ENCODE measurements around the gene MYBPHL. TPM values are rescaled to one million over a fixed set of nuclear protein-coding genes. Genes with fewer than 3 reads are reported as not detected.

The MYBPHL gene
- total and polyA plus RNA-seq, 5 donors from 2014 or later: not detected

DNA sequence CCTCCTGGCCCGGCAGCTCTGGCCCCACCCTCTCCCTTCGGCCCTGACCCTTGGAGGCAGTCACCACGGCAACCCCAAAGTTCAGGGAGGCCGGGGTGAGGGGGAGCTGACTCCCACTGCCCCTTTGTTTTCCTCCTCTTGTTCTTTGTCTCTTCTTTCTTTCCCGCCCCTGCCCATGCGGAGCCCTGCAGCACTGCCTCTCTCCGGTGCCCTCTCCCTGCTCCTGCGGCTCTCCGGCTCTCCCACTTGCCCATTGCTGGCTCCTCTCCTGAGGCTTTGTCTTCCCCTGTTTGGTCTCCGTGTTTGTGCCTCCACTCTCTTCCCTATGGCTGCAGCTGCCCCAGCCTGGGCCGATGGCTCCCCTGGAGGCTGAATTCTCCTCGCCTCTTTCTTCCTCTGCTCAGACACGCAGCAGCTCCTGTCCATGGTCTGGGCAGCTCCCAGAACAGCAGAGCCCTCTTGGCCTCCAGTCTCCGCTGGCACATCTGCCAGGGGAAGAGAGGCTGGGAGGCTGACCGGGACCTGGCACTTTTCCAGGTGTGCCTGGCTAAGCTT is 51.6 kb downstream of the MYBPHL start:
- H3K4me1 Mint-ChIP-seq: peaks cover 0 to 17% (median 1%) of the 10 kb centered on the region in 4 donors
- no peaks in the 10 kb centered on the region for H3K9me3 Mint-ChIP-seq
- H3K36me3 Mint-ChIP-seq: no peaks in the 10 kb centered on the region
- H3K4me1 ChIP-seq (ENCODE audit: control insufficient read depth, insufficient read depth, low read length, poor library complexity, severe bottlenecking): peaks cover 4% of the 10 kb centered on the region
- no peak overlapping the region for H3K27ac ChIP-seq (ENCODE audit: insufficient read depth, low read length, poor library complexity, severe bottlenecking)
- H3K27ac Mint-ChIP-seq: no peak overlapping the region
- H3K9me3 ChIP-seq (ENCODE audit: control insufficient read depth in 2 of 2, low read length in 2 of 2): no peaks in the 10 kb centered on the region
- H3K36me3 ChIP-seq (ENCODE audit: control insufficient read depth, insufficient read depth, low read length): no peaks in the 10 kb centered on the region
- ATAC-seq (ENCODE audit: low read depth in 2 of 2): no peak
- no peak overlapping the region for H3K4me3 ChIP-seq (ENCODE audit: low read depth, low read length)
- H3K27me3 Mint-ChIP-seq: peaks cover 15% of the 10 kb centered on the region
- H3K27me3 ChIP-seq (ENCODE audit: control insufficient read depth, insufficient read depth, low read length): peaks cover 2% of the 10 kb centered on the region
- no peak for DNase-seq
- no peak overlapping the region for H3K4me3 Mint-ChIP-seq

DNA sequence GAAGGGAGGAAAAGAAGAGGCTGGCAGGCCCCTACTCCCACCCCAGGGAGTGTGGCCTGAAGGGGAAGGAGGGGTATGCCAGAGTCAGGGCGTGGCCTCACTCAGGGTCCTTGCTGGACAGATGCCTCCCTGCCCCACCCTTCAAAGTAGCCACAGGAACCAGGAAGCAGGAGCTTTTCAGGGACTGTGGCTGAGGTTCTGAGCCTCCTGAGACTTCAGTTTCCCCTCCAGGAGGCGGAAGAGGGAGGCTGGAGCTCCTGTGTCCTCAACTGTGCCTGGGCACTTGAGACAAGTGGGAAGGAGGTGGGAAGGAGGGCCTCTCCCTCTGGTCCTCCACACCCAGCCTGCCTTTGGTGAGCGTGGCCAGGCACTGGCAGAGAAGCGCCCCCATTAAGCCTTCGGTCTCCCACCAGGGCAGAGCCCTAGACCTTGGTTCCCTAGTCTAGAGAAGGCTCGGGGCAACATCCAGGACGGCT is 52.2 kb downstream of the MYBPHL start:
- Histone ChIP-seq H3K36me3 (ENCODE audit: control insufficient read depth, insufficient read depth, low read length) (no peaks in the 10 kb centered on the region), H3K27ac (ENCODE audit: insufficient read depth, low read length, poor library complexity, severe bottlenecking) (no peak overlapping the region)
- peaks cover 16% of the 10 kb centered on the region for H3K27me3 Mint-ChIP-seq

DNA sequence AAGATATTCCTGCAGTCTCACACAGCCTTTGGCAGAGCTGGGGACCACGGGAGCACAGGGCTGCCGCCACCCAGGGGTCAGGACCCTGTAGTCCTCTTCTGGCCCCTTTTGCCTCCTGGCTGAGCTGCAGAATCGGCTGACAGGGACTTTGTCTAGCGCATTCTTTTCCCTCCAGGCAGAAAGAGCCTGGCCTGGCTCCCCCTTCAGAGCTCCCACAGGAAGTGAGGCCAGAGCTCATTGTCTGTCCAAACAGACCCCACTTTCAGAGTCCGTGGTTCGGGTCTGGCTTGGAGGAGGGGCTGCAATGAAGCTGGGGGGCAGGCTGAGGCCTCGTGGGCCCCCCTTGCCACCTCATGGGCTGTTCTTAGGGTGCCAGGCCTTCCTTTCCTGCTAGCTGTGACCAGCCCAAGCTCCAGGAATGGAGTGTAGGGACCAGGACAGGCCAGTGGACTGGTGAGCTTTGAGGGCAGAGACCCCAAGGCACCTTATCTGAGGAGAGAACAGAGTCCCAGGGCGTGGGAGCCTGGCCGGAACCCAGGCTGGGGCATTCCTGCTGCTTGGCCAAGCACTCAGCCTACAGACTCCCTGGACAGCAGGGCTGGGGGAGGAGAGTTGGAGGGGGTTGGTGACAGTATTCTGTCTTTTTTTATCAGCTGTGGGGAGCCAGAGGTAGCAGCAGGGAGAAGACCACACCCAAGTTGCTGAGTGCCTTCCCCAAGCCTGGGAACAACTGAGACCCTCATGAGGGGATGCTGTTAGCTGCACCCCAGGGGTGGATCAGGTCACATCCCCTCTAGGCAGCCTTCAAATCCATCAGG is 52.8 kb downstream of the MYBPHL start:
- H3K36me3 ChIP-seq (ENCODE audit: control insufficient read depth, insufficient read depth, low read length): no peaks in the 10 kb centered on the region
- peaks cover 11% of the 10 kb centered on the region for H3K4me1 ChIP-seq (ENCODE audit: control insufficient read depth, insufficient read depth, low read length, poor library complexity, severe bottlenecking)
- no peaks in the 10 kb centered on the region for H3K9me3 ChIP-seq (ENCODE audit: control insufficient read depth in 2 of 2, low read length in 2 of 2)
- no peak for DNase-seq
- H3K36me3 Mint-ChIP-seq: no peaks in the 10 kb centered on the region
- H3K27ac ChIP-seq (ENCODE audit: insufficient read depth, low read length, poor library complexity, severe bottlenecking): no peak overlapping the region
- H3K9me3 Mint-ChIP-seq: no peaks in the 10 kb centered on the region
- no peak overlapping the region for H3K4me3 Mint-ChIP-seq
- H3K4me1 Mint-ChIP-seq: peaks cover 0 to 20% (median 3%) of the 10 kb centered on the region in 4 donors
- no peak for ATAC-seq (ENCODE audit: low read depth in 2 of 2)
- H3K27ac Mint-ChIP-seq: peak overlapping the region in 1 of 3 donors; percentile 67
- H3K27me3 ChIP-seq (ENCODE audit: control insufficient read depth, insufficient read depth, low read length): peaks cover 2% of the 10 kb centered on the region
- H3K4me3 ChIP-seq (ENCODE audit: low read depth, low read length): no peak overlapping the region
- H3K27me3 Mint-ChIP-seq: peaks cover 20% of the 10 kb centered on the region

More for the DNA sequence above, 52.2 kb downstream of the MYBPHL start:
- no peak for DNase-seq
- Histone ChIP-seq H3K4me1 (ENCODE audit: control insufficient read depth, insufficient read depth, low read length, poor library complexity, severe bottlenecking) (peaks cover 8% of the 10 kb centered on the region), H3K27me3 (ENCODE audit: control insufficient read depth, insufficient read depth, low read length) (peaks cover 2% of the 10 kb centered on the region), H3K9me3 (ENCODE audit: control insufficient read depth in 2 of 2, low read length in 2 of 2) (no peaks in the 10 kb centered on the region), H3K4me3 (ENCODE audit: low read depth, low read length) (no peak overlapping the region)
- Mint-ChIP-seq H3K36me3 (no peaks in the 10 kb centered on the region), H3K27ac (no peak overlapping the region), H3K9me3 (no peaks in the 10 kb centered on the region), H3K4me1 (peaks cover 0 to 17% (median 1%) of the 10 kb centered on the region in 4 donors), H3K4me3 (no peak overlapping the region)
- ATAC-seq (ENCODE audit: low read depth in 2 of 2): no peak

DNA sequence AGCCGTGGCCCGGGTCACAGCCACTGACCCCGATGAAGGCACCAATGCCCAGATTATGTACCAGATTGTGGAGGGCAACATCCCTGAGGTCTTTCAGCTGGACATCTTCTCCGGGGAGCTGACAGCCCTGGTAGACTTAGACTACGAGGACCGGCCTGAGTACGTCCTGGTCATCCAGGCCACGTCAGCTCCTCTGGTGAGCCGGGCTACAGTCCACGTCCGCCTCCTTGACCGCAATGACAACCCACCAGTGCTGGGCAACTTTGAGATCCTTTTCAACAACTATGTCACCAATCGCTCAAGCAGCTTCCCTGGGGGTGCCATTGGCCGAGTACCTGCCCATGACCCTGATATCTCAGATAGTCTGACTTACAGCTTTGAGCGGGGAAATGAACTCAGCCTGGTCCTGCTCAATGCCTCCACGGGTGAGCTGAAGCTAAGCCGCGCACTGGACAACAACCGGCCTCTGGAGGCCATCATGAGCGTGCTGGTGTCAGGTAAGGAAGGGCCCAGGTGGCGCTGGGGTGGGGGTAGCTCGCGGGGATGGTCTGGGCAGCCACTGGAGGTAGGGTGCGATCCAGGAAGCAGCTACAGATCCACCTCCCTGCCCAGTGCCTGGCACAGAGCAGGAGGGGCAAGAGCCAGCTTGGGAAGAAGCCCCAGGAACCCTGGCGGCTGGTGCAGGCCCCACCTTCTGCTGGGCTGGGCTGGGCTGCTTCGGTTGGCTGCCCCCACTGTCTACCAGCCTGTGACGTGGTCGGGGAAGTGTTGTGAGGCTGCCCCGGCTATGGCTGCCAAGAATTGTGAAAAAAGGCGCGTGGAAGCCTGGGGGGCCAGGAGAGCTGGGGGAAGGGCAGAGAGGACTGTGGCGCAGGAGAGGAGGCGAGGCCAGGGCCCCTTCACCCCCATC is 53.7 kb downstream of the MYBPHL start:
- H3K27ac ChIP-seq (ENCODE audit: insufficient read depth, low read length, poor library complexity, severe bottlenecking): no peak overlapping the region
- Mint-ChIP-seq H3K27ac (no peak overlapping the region), H3K4me1 (peaks cover 0 to 21% (median 4%) of the 10 kb centered on the region in 4 donors), H3K27me3 (peaks cover 21% of the 10 kb centered on the region), H3K36me3 (no peaks in the 10 kb centered on the region), H3K9me3 (no peaks in the 10 kb centered on the region), H3K4me3 (peak overlapping the region in 1 of 4 donors; percentile 58)
- DNase-seq (no peak), ATAC-seq (ENCODE audit: low read depth in 2 of 2) (no peak)
- H3K36me3 ChIP-seq (ENCODE audit: control insufficient read depth, insufficient read depth, low read length): no peaks in the 10 kb centered on the region
- peaks cover 13% of the 10 kb centered on the region for H3K4me1 ChIP-seq (ENCODE audit: control insufficient read depth, insufficient read depth, low read length, poor library complexity, severe bottlenecking)
- H3K9me3 ChIP-seq (ENCODE audit: control insufficient read depth in 2 of 2, low read length in 2 of 2): no peaks in the 10 kb centered on the region
- H3K4me3 ChIP-seq (ENCODE audit: low read depth, low read length): no peak overlapping the region
- peaks cover 2% of the 10 kb centered on the region for H3K27me3 ChIP-seq (ENCODE audit: control insufficient read depth, insufficient read depth, low read length)

DNA sequence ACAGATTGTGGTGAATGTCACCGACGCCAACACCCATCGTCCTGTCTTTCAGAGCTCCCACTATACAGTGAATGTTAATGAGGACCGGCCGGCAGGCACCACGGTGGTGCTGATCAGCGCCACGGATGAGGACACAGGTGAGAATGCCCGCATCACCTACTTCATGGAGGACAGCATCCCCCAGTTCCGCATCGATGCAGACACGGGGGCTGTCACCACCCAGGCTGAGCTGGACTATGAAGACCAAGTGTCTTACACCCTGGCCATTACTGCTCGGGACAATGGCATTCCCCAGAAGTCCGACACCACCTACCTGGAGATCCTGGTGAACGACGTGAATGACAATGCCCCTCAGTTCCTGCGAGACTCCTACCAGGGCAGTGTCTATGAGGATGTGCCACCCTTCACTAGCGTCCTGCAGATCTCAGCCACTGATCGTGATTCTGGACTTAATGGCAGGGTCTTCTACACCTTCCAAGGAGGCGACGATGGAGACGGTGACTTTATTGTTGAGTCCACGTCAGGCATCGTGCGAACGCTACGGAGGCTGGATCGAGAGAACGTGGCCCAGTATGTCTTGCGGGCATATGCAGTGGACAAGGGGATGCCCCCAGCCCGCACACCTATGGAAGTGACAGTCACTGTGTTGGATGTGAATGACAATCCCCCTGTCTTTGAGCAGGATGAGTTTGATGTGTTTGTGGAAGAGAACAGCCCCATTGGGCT is 54.5 kb downstream of the MYBPHL start:
- no peak overlapping the region for H3K27ac Mint-ChIP-seq
- H3K4me3 Mint-ChIP-seq: peak overlapping the region in 2 of 4 donors; percentile 15 to 84
- peaks cover 13% of the 10 kb centered on the region for H3K4me1 ChIP-seq (ENCODE audit: control insufficient read depth, insufficient read depth, low read length, poor library complexity, severe bottlenecking)
- no peaks in the 10 kb centered on the region for H3K36me3 ChIP-seq (ENCODE audit: control insufficient read depth, insufficient read depth, low read length)
- H3K36me3 Mint-ChIP-seq: no peaks in the 10 kb centered on the region
- H3K27me3 ChIP-seq (ENCODE audit: control insufficient read depth, insufficient read depth, low read length): peaks cover 2% of the 10 kb centered on the region
- no peaks in the 10 kb centered on the region for H3K9me3 Mint-ChIP-seq
- H3K27me3 Mint-ChIP-seq: peaks cover 21% of the 10 kb centered on the region
- peaks cover 0 to 21% (median 4%) of the 10 kb centered on the region in 4 donors for H3K4me1 Mint-ChIP-seq
- H3K27ac ChIP-seq (ENCODE audit: insufficient read depth, low read length, poor library complexity, severe bottlenecking): no peak overlapping the region
- H3K4me3 ChIP-seq (ENCODE audit: low read depth, low read length): no peak overlapping the region
- DNase-seq (no peak), ATAC-seq (ENCODE audit: low read depth in 2 of 2) (no peak)
- no peaks in the 10 kb centered on the region for H3K9me3 ChIP-seq (ENCODE audit: control insufficient read depth in 2 of 2, low read length in 2 of 2)

DNA sequence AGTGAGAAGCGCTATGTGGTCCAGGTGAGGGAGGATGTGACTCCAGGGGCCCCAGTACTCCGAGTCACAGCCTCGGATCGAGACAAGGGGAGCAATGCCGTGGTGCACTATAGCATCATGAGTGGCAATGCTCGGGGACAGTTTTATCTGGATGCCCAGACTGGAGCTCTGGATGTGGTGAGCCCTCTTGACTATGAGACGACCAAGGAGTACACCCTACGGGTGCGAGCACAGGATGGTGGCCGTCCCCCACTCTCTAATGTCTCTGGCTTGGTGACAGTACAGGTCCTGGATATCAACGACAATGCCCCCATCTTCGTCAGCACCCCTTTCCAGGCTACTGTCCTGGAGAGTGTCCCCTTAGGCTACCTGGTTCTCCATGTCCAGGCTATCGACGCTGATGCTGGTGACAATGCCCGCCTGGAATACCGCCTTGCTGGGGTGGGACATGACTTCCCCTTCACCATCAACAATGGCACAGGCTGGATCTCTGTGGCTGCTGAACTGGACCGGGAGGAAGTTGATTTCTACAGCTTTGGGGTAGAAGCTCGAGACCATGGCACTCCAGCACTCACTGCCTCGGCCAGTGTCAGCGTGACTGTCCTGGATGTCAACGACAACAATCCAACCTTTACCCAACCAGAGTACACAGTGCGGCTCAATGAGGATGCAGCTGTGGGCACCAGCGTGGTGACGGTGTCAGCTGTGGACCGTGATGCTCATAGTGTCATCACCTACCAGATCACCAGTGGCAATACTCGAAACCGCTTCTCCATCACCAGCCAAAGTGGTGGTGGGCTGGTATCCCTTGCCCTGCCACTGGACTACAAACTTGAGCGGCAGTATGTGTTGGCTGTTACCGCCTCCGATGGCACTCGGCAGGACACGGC is 55.3 kb downstream of the MYBPHL start:
- H3K36me3 Mint-ChIP-seq: no peaks in the 10 kb centered on the region
- Histone ChIP-seq H3K27ac (ENCODE audit: insufficient read depth, low read length, poor library complexity, severe bottlenecking) (no peak overlapping the region), H3K4me1 (ENCODE audit: control insufficient read depth, insufficient read depth, low read length, poor library complexity, severe bottlenecking) (peaks cover 13% of the 10 kb centered on the region), H3K36me3 (ENCODE audit: control insufficient read depth, insufficient read depth, low read length) (no peaks in the 10 kb centered on the region), H3K9me3 (ENCODE audit: control insufficient read depth in 2 of 2, low read length in 2 of 2) (no peaks in the 10 kb centered on the region), H3K27me3 (ENCODE audit: control insufficient read depth, insufficient read depth, low read length) (peaks cover 2% of the 10 kb centered on the region), H3K4me3 (ENCODE audit: low read depth, low read length) (no peak overlapping the region)
- H3K4me1 Mint-ChIP-seq: peaks cover 0 to 21% (median 4%) of the 10 kb centered on the region in 4 donors
- no peak overlapping the region for H3K27ac Mint-ChIP-seq
- no peak for ATAC-seq (ENCODE audit: low read depth in 2 of 2)
- H3K4me3 Mint-ChIP-seq: peak overlapping the region; percentile 43 to 84 (median 68)
- H3K9me3 Mint-ChIP-seq: no peaks in the 10 kb centered on the region
- peaks cover 26% of the 10 kb centered on the region for H3K27me3 Mint-ChIP-seq
- DNase-seq: no peak

All from CD4-positive, CD25-positive, alpha-beta regulatory T cell (primary cell).